ENCODE results near the gene CRIP2.

DNA sequence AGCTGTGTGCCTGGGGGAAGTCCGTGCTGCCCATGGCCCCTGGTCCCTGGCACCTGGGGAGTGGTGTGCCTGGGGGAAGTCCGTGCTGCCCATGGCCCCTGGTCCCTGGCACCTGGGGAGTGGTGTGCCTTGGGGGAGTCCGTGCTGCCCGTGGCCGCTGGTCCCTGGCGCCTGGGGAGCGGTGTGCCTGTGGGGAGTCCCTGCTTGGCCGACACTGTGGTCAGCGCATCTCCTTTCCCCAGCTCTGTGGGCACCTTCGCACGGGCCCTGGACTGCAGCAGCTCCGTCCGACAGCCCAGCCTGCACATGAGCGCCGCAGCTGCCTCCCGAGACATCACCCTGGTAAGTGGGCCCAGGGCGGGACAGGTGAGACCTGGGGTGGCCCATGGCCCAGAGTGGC is 14.5 kb upstream of the CRIP2 start:
- TF ChIP-seq CTCF (IDR thresholded peaks at IDR 0.05; ENCODE audit: low read depth, low read length) (no peak), EZH2phosphoT487 (IDR thresholded peaks at IDR 0.05; ENCODE audit: low read depth) (no peak)

Data from OCI-LY3 (cell line).